Esophagus squamous epithelium (tissue), 4 donors: Measurements from ENCODE around the gene HOXD4.

Experiments
- CTCF ChIP-seq, 6 experiments: fragments of 450-650 bp in 4 of 6; fragments of 200-600 bp in 2 of 6; sonication (generic) in 2 of 6; IDR thresholded peaks; one replicate each; pipeline ENCODE4 v1.5.1; 2016 to 2019; ENCODE audit warnings: antibody characterized with exemption in 6 of 6, mild to moderate bottlenecking in 4 of 6, moderate library complexity in 4 of 6
- POLR2A ChIP-seq, 4 donors: fragments of 450-650 bp; IDR thresholded peaks; one replicate each; pipeline ENCODE4 v1.6.1; 2017; ENCODE audit warnings: antibody characterized with exemption in 4 of 4, mild to moderate bottlenecking in 4 of 4, moderate library complexity in 3 of 4

GRCh38 chr2:176114930-176115625, 36.3 kb upstream of the HOXD4 start:
- no peak for TF ChIP-seq CTCF (IDR thresholded peaks at IDR 0.05)
- TF ChIP-seq POLR2A (IDR thresholded peaks at IDR 0.05), result no peak
